Measurements from ENCODE around the gene ZBBX. TPM values are rescaled to one million over a fixed set of nuclear protein-coding genes. Genes with fewer than 3 reads are reported as not detected.

The ZBBX gene
- total RNA-seq, 4 donors from 2014 or later, result not detected

GRCh38 chr3:167288737-167289136, 91.4 kb downstream of the ZBBX start:
- Histone ChIP-seq H3K27me3 (no peaks in the 10 kb centered on the region), H3K9me3 (no peaks in the 10 kb centered on the region), H3K27ac (no peak overlapping the region), H3K4me1 (no peaks in the 10 kb centered on the region), H3K4me3 (no peak overlapping the region), H3K36me3 (no peaks in the 10 kb centered on the region)
- TF ChIP-seq, protein P1, sequence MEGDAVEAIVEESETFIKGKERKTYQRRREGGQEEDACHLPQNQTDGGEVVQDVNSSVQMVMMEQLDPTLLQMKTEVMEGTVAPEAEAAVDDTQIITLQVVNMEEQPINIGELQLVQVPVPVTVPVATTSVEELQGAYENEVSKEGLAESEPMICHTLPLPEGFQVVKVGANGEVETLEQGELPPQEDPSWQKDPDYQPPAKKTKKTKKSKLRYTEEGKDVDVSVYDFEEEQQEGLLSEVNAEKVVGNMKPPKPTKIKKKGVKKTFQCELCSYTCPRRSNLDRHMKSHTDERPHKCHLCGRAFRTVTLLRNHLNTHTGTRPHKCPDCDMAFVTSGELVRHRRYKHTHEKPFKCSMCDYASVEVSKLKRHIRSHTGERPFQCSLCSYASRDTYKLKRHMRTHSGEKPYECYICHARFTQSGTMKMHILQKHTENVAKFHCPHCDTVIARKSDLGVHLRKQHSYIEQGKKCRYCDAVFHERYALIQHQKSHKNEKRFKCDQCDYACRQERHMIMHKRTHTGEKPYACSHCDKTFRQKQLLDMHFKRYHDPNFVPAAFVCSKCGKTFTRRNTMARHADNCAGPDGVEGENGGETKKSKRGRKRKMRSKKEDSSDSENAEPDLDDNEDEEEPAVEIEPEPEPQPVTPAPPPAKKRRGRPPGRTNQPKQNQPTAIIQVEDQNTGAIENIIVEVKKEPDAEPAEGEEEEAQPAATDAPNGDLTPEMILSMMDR (IDR thresholded peaks at IDR 0.05), result no peak
- TF ChIP-seq EP300 (IDR thresholded peaks at IDR 0.05), result no peak
- TF ChIP-seq POLR2AphosphoS5 (IDR thresholded peaks at IDR 0.05), result no peak
- DNase-seq (ENCODE audit: low spot score in 2 of 2), result no peak

DNA sequence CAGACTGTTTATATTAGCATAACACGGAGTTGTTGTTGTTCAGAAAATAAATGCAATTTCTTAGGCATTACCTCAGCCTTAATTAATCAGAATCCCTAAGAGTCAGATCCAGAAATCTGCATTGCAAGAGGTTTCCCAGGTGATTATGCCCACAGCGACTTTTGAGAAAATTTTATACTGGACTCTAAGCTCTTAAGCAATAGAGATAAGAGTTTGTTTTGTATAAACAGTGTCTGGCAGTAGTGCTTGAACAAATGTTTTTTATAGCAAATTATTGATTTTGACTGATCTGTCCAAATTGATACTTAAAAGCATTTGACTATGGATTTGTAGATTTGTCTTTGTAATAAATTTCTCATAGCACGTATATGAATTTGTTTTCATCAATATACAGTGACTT, 92.8 kb downstream of the ZBBX start:
- no peak overlapping the region for H3K4me3 ChIP-seq
- H3K36me3 ChIP-seq, result no peaks in the 10 kb centered on the region
- WGBS, result 74% methylated on average over 3 of the region's 3 CpGs
- H3K9me3 ChIP-seq, result no peaks in the 10 kb centered on the region
- no peak for TF ChIP-seq POLR2A (IDR thresholded peaks at IDR 0.05)
- TF ChIP-seq POLR2AphosphoS5 (IDR thresholded peaks at IDR 0.05), result no peak
- no peak for TF ChIP-seq EP300 (IDR thresholded peaks at IDR 0.05)
- TF ChIP-seq, protein P1 (IDR thresholded peaks at IDR 0.05), result no peak
- DNase-seq (ENCODE audit: low spot score in 2 of 2), result no peak
- H3K27ac ChIP-seq, result no peak overlapping the region
- H3K27me3 ChIP-seq, result no peaks in the 10 kb centered on the region
- no peaks in the 10 kb centered on the region for H3K4me1 ChIP-seq

DNA sequence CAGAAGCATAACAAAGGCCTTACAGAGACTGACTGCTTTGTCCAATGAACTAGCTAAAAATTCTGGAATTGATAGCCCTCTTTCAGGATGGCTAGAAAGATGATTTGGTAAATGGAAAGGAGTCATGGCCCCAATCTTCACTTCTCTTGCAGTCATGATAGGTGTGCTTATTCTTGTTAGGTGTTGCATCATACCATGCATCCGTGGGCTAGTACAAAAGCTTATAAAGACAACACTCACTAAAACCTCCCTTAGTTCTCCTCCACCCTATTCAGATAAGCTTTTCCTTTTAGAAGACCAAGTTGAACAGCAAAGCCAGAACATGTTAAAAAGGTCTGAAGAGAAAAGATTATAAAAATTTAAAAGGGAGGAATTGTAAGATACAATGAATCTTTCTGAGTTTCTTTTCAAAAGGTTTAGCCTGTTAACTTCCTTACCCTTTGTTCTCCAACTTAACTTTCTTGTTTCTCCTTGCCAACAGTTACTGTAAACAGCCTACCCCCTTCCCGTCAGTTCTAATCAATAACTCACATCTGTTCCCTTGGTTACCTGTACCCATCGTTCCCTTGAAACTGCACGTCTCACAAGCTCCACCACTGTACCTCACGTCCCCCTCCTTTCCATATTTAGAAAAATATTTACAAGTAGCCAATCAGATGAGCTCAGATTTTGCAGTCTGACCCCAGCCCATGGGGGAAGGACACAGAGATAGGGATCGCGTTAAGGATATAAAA, 105.8 kb downstream of the ZBBX start:
- H3K27me3 ChIP-seq, result no peaks in the 10 kb centered on the region
- H3K36me3 ChIP-seq, result no peaks in the 10 kb centered on the region
- DNase-seq (ENCODE audit: low spot score in 2 of 2), result no peak
- WGBS, result 81% methylated on average over 7 of the region's 7 CpGs
- no peak overlapping the region for H3K4me3 ChIP-seq
- no peak overlapping the region for H3K27ac ChIP-seq
- TF ChIP-seq POLR2A (IDR thresholded peaks at IDR 0.05) (no peak), EP300 (IDR thresholded peaks at IDR 0.05) (no peak), POLR2AphosphoS5 (IDR thresholded peaks at IDR 0.05) (no peak)
- TF ChIP-seq, protein P1 (IDR thresholded peaks at IDR 0.05), result no peak
- no peaks in the 10 kb centered on the region for H3K9me3 ChIP-seq
- no peaks in the 10 kb centered on the region for H3K4me1 ChIP-seq

DNA sequence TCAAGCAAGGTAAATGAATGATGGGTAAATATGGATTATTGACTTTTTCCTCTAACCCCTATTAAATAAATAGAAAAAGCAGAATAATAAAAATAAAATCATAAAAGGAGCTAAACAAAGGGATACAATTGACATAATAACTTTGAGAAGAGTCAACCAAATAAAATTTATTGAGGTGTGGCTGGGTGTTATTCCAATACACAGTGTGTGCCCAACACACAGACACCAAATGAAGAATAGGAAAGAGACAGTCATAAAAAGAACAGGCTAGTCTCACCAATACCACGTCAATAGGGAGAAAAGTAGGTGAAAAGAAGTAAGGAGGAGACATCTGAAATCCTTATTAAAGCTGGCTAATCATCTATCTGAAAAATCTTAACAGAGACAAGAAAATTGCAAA, 127.1 kb downstream of the ZBBX start:
- TF ChIP-seq, protein P1 (IDR thresholded peaks at IDR 0.05), result no peak
- no peak for TF ChIP-seq EP300 (IDR thresholded peaks at IDR 0.05)
- no peak for TF ChIP-seq POLR2A (IDR thresholded peaks at IDR 0.05)
- TF ChIP-seq POLR2AphosphoS5 (IDR thresholded peaks at IDR 0.05), result no peak
- WGBS, result 52% methylated on average over 1 of the region's 1 CpG
- no peak for DNase-seq (ENCODE audit: low spot score in 2 of 2)
- no peak overlapping the region for H3K4me3 ChIP-seq
- H3K4me1 ChIP-seq, result no peaks in the 10 kb centered on the region
- H3K9me3 ChIP-seq, result no peaks in the 10 kb centered on the region
- no peaks in the 10 kb centered on the region for H3K27me3 ChIP-seq
- H3K27ac ChIP-seq, result no peak overlapping the region
- no peaks in the 10 kb centered on the region for H3K36me3 ChIP-seq

DNA sequence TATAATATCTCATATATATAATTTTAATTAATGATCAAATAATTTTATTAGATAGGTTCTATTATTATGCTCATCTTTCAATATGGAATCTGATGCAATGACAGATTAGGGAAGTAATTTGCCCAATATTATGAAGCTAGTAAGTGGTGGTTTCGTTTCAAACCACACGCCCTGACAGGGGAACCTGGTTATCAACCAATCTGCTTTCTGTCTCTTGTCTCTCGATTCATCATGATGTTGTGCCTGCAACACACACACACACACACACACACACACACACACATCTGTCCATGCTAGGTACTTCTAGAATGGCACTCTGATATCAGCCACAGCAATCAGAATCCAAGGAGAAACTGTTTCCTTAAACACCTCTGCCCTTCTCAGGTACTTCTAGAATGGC, 128.4 kb downstream of the ZBBX start:
- no peak overlapping the region for H3K4me3 ChIP-seq
- WGBS, result 75% methylated on average over 3 of the region's 3 CpGs
- H3K4me1 ChIP-seq, result no peaks in the 10 kb centered on the region
- no peaks in the 10 kb centered on the region for H3K27me3 ChIP-seq
- H3K9me3 ChIP-seq, result no peaks in the 10 kb centered on the region
- no peaks in the 10 kb centered on the region for H3K36me3 ChIP-seq
- DNase-seq (ENCODE audit: low spot score in 2 of 2), result no peak
- no peak overlapping the region for H3K27ac ChIP-seq
- TF ChIP-seq EP300 (IDR thresholded peaks at IDR 0.05) (no peak), POLR2A (IDR thresholded peaks at IDR 0.05) (no peak), POLR2AphosphoS5 (IDR thresholded peaks at IDR 0.05) (no peak)
- TF ChIP-seq, protein P1 (IDR thresholded peaks at IDR 0.05), result no peak

Data from suprapubic skin (tissue), 4 donors.